ENCODE data around the gene ANKFY1. TPM values are rescaled to one million over a fixed set of nuclear protein-coding genes. Genes with fewer than 3 reads are reported as not detected.
A peak's percentile ranks its signal among the peaks of the same experiment; 100 is the strongest.

Gene ANKFY1
- total and polyA plus RNA-seq, 3 experiments from 2014 or later, result 13.3 to 39.6 (median 35.2) TPM

DNA sequence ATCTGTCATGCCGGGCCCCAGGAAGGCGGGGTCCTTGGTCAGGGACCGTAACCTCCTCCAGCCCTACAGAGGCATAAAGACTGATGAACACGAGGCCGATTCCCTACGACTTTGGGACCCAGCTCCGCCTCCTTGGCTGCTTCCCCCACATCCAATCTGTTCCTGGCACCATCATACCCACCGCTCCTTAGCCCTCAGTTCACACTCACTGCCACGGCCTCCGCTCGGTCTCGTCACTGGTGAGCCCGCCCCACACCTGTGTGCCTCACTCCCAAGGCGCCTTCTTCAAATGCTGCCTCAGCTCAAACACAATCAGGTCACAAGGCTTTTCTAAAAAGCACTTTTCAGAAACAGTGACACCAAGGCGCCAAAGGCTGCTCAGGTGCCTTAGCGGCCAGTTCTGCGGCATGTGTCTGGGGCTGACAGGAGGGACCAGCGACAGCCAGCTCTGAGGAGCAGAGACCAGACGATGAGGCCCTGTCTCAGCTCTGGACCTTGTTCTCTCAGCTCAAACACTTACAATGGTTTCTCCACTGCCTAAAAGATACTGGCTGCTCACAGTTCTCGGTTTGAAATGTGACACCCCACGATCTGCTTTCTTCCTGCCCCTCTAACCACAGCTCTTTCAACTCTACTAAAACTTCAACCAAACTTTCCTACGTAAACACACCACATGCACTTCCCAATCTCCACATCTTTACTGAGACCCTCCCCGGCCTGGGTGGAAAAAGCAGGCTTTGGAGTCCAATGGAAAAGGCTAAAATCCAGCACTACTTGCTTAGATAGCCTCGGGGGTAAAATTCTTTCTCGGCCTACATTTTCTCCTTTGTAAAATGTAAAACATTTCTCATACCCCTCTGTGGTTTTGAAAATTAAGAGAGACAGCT lies 87.6 kb downstream of the ANKFY1 start:
- H3K4me1 ChIP-seq (ENCODE audit: insufficient read depth, low read length), result peaks cover 56% of the 10 kb centered on the region
- peak overlapping the region; percentile 66 for H3K27ac ChIP-seq (ENCODE audit: low read depth, low read length)
- ChIA-PET CTCF (interaction anchor here (1.0 to 1.6 kb wide), 4 partner anchors 8 to 24 kb away, joined by 3 to 5 read pairs (median 3); no protein-coding TSS in a partner anchor), POLR2A (interaction anchor here (0.6 to 2.8 kb wide), 4 partner anchors 33 to 724 kb away, joined by 3 to 41 read pairs (median 4); partner anchors contain the start of genes CYB5D2 and ZZEF1)
- H3K27me3 ChIP-seq (ENCODE audit: insufficient read depth, low read length, poor library complexity, severe bottlenecking), result no peaks in the 10 kb centered on the region
- H3K4me3 ChIP-seq (ENCODE audit: low read length), result peak overlapping the region; percentile 40
- Mint-ChIP-seq H3K4me1 (peaks cover 45 to 55% (median 48%) of the 10 kb centered on the region in 3 donors), H3K4me3 (peak overlapping the region; percentile 25 to 89 (median 84)), H3K27me3 (no peaks in the 10 kb centered on the region), H3K27ac (peak overlapping the region; percentile 77 to 100 (median 98)), H3K36me3 (peaks cover 7 to 75% (median 24%) of the 10 kb centered on the region in 3 donors), H3K9me3 (no peaks in the 10 kb centered on the region)
- H3K9me3 ChIP-seq (ENCODE audit: low read length), result no peaks in the 10 kb centered on the region
- peaks cover 44% of the 10 kb centered on the region for H3K36me3 ChIP-seq (ENCODE audit: insufficient read depth, low read length)
- peak; percentile 16 to 71 (median 64) for DNase-seq

- POLR2A ChIA-PET, result interaction anchor here (0.8 kb wide), 1 partner anchor 30 kb away, joined by 3 read pairs; no protein-coding TSS in a partner anchor
- Histone ChIP-seq H3K27me3 (ENCODE audit: insufficient read depth, low read length, poor library complexity, severe bottlenecking) (no peaks in the 10 kb centered on the region), H3K36me3 (ENCODE audit: insufficient read depth, low read length) (peaks cover 60% of the 10 kb centered on the region), H3K4me3 (ENCODE audit: low read length) (no peak overlapping the region), H3K4me1 (ENCODE audit: insufficient read depth, low read length) (peaks cover 56% of the 10 kb centered on the region), H3K9me3 (ENCODE audit: low read length) (no peaks in the 10 kb centered on the region), H3K27ac (ENCODE audit: low read depth, low read length) (peak overlapping the region; percentile 15)
- Mint-ChIP-seq H3K27me3 (no peaks in the 10 kb centered on the region), H3K9me3 (no peaks in the 10 kb centered on the region), H3K4me3 (peak overlapping the region in 5 of 7 donors; percentile 26 to 81 (median 48)), H3K4me1 (peaks cover 45 to 55% (median 48%) of the 10 kb centered on the region in 3 donors), H3K27ac (peak overlapping the region; percentile 77 to 100 (median 97)), H3K36me3 (peaks cover 8 to 79% (median 20%) of the 10 kb centered on the region in 3 donors)
- CTCF ChIA-PET, result no interaction called here
- DNase-seq, result no peak
Observed at GRCh38 chr17:4174556-4174955, 89.2 kb downstream of the ANKFY1 start.

GRCh38 chr17:4173781-4174180 lies 90.0 kb downstream of the ANKFY1 start:
- DNase-seq, result no peak
- peak overlapping the region; percentile 54 to 100 (median 96) for H3K27ac Mint-ChIP-seq
- no peaks in the 10 kb centered on the region for H3K9me3 Mint-ChIP-seq
- H3K27me3 ChIP-seq (ENCODE audit: insufficient read depth, low read length, poor library complexity, severe bottlenecking), result no peaks in the 10 kb centered on the region
- H3K4me1 Mint-ChIP-seq, result peaks cover 45 to 55% (median 48%) of the 10 kb centered on the region in 3 donors
- no peaks in the 10 kb centered on the region for H3K9me3 ChIP-seq (ENCODE audit: low read length)
- CTCF ChIA-PET, result no interaction called here
- no peak overlapping the region for H3K4me3 ChIP-seq (ENCODE audit: low read length)
- H3K4me3 Mint-ChIP-seq, result peak overlapping the region in 4 of 7 donors; percentile 26 to 81 (median 53)
- peaks cover 61% of the 10 kb centered on the region for H3K36me3 ChIP-seq (ENCODE audit: insufficient read depth, low read length)
- peaks cover 56% of the 10 kb centered on the region for H3K4me1 ChIP-seq (ENCODE audit: insufficient read depth, low read length)
- no peak overlapping the region for H3K27ac ChIP-seq (ENCODE audit: low read depth, low read length)
- POLR2A ChIA-PET, result interaction anchor here (0.8 kb wide), 1 partner anchor 30 kb away, joined by 3 read pairs; no protein-coding TSS in a partner anchor
- H3K27me3 Mint-ChIP-seq, result no peaks in the 10 kb centered on the region
- peaks cover 15 to 79% (median 19%) of the 10 kb centered on the region in 3 donors for H3K36me3 Mint-ChIP-seq

- H3K4me1 Mint-ChIP-seq, result peaks cover 36 to 43% (median 38%) of the 10 kb centered on the region in 3 donors
- no peaks in the 10 kb centered on the region for H3K9me3 Mint-ChIP-seq
- Histone ChIP-seq H3K36me3 (ENCODE audit: insufficient read depth, low read length) (peaks cover 57% of the 10 kb centered on the region), H3K9me3 (ENCODE audit: low read length) (no peaks in the 10 kb centered on the region), H3K4me1 (ENCODE audit: insufficient read depth, low read length) (peaks cover 44% of the 10 kb centered on the region), H3K27ac (ENCODE audit: low read depth, low read length) (no peak overlapping the region), H3K4me3 (ENCODE audit: low read length) (no peak overlapping the region), H3K27me3 (ENCODE audit: insufficient read depth, low read length, poor library complexity, severe bottlenecking) (no peaks in the 10 kb centered on the region)
- peaks cover 9 to 78% (median 15%) of the 10 kb centered on the region in 3 donors for H3K36me3 Mint-ChIP-seq
- DNase-seq, result no peak
- peak overlapping the region in 3 of 8 donors; percentile 46 to 69 (median 68) for H3K27ac Mint-ChIP-seq
- POLR2A ChIA-PET, result interaction anchor here (0.6 kb wide), 1 partner anchor 30 kb away, joined by 3 read pairs; the partner anchor contains the start of gene ZZEF1
- no peak overlapping the region for H3K4me3 Mint-ChIP-seq
- CTCF ChIA-PET, result no interaction called here
- H3K27me3 Mint-ChIP-seq, result no peaks in the 10 kb centered on the region
Observed at GRCh38 chr17:4172356-4172755, 91.4 kb downstream of the ANKFY1 start.

GRCh38 chr17:4170639-4171280 lies 93.0 kb downstream of the ANKFY1 start:
- Histone ChIP-seq H3K36me3 (ENCODE audit: insufficient read depth, low read length) (peaks cover 72% of the 10 kb centered on the region), H3K9me3 (ENCODE audit: low read length) (no peaks in the 10 kb centered on the region), H3K27ac (ENCODE audit: low read depth, low read length) (no peak overlapping the region), H3K4me3 (ENCODE audit: low read length) (no peak overlapping the region), H3K4me1 (ENCODE audit: insufficient read depth, low read length) (peaks cover 28% of the 10 kb centered on the region), H3K27me3 (ENCODE audit: insufficient read depth, low read length, poor library complexity, severe bottlenecking) (no peaks in the 10 kb centered on the region)
- ChIA-PET POLR2A (no interaction called here), CTCF (no interaction called here)
- Mint-ChIP-seq H3K27ac (peak overlapping the region in 2 of 8 donors; percentile 46 to 90), H3K4me1 (peaks cover 21 to 27% (median 22%) of the 10 kb centered on the region in 3 donors), H3K9me3 (no peaks in the 10 kb centered on the region), H3K4me3 (no peak overlapping the region), H3K27me3 (no peaks in the 10 kb centered on the region), H3K36me3 (peaks cover 14 to 84% (median 19%) of the 10 kb centered on the region in 3 donors)
- no peak for DNase-seq

DNA sequence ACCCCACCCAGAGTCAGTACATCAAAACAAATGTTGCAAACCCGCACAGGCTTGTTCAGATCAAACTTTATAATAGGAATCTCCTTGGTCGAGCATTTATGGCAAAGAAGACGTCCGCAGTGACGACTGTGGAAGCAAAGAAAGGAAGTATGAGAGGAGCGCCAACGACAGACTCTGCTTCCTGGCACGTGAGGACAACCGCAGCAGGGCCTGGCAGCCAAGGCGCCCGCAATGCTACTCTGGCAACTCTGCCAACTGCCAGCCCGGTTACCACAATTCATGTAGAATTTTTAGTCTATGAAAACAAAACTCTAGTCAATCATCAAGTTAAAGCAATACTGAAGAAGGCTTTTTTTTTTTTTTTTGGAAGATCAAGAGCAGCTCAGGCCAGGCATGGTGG lies 96.0 kb downstream of the ANKFY1 start:
- H3K27ac ChIP-seq (ENCODE audit: low read depth, low read length), result no peak overlapping the region
- Mint-ChIP-seq H3K27me3 (no peaks in the 10 kb centered on the region), H3K4me1 (no peaks in the 10 kb centered on the region), H3K9me3 (no peaks in the 10 kb centered on the region), H3K27ac (peak overlapping the region in 5 of 8 donors; percentile 26 to 90 (median 77)), H3K4me3 (no peak overlapping the region), H3K36me3 (peaks cover 14 to 94% (median 21%) of the 10 kb centered on the region in 3 donors)
- H3K36me3 ChIP-seq (ENCODE audit: insufficient read depth, low read length), result peaks cover 59% of the 10 kb centered on the region
- POLR2A ChIA-PET, result interaction anchor here (0.6 to 0.7 kb wide), 2 partner anchors 73 to 148 kb away, joined by 3 to 5 read pairs; no protein-coding TSS in a partner anchor
- no peaks in the 10 kb centered on the region for H3K27me3 ChIP-seq (ENCODE audit: insufficient read depth, low read length, poor library complexity, severe bottlenecking)
- CTCF ChIA-PET, result interaction anchor here (0.9 to 1.3 kb wide), 2 partner anchors 9 to 32 kb away, joined by 4 to 5 read pairs; no protein-coding TSS in a partner anchor
- peak in 2 of 5 donors; percentile 19 to 45 for DNase-seq
- H3K4me3 ChIP-seq (ENCODE audit: low read length), result no peak overlapping the region
- H3K4me1 ChIP-seq (ENCODE audit: insufficient read depth, low read length), result no peaks in the 10 kb centered on the region
- no peaks in the 10 kb centered on the region for H3K9me3 ChIP-seq (ENCODE audit: low read length)

DNA sequence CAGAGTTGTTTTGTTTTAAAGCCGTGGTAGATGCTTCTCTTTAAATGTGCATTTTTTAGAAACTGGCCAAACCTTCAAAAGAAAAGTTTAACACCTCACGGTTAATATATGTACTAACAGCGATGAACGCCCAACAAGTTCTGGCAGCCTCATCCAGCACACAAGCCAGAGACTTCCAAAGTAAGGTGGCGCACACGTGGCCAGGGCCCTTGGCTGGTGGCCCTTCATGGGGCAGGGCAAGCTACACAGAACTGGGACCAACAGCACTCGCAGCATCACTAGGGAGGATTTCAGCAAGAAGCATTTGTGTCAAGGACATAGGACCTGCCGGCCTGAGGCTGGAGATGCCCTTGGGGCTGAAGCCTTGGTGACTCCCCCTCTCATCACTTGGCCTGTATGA lies 97.4 kb downstream of the ANKFY1 start:
- peaks cover 46% of the 10 kb centered on the region for H3K36me3 ChIP-seq (ENCODE audit: insufficient read depth, low read length)
- CTCF ChIA-PET, result interaction anchor here (1.3 kb wide), 1 partner anchor 34 kb away, joined by 4 read pairs; no protein-coding TSS in a partner anchor
- no peaks in the 10 kb centered on the region for H3K9me3 Mint-ChIP-seq
- no peaks in the 10 kb centered on the region for H3K4me1 ChIP-seq (ENCODE audit: insufficient read depth, low read length)
- H3K4me3 ChIP-seq (ENCODE audit: low read length), result no peak overlapping the region
- peaks cover 0 to 8% (median 3%) of the 10 kb centered on the region in 3 donors for H3K4me1 Mint-ChIP-seq
- H3K36me3 Mint-ChIP-seq, result peaks cover 14 to 86% (median 20%) of the 10 kb centered on the region in 3 donors
- H3K4me3 Mint-ChIP-seq, result no peak overlapping the region
- POLR2A ChIA-PET, result no interaction called here
- DNase-seq, result no peak
- no peaks in the 10 kb centered on the region for H3K27me3 ChIP-seq (ENCODE audit: insufficient read depth, low read length, poor library complexity, severe bottlenecking)
- no peaks in the 10 kb centered on the region for H3K9me3 ChIP-seq (ENCODE audit: low read length)
- H3K27ac Mint-ChIP-seq, result peak overlapping the region in 2 of 8 donors; percentile 14 to 77
- no peak overlapping the region for H3K27ac ChIP-seq (ENCODE audit: low read depth, low read length)
- H3K27me3 Mint-ChIP-seq, result no peaks in the 10 kb centered on the region
